HG03064 (cell line): ENCODE data around the gene TEX10.
"Not testable (repeated sequence)": the region's sequence is repeated elsewhere in the genome, so short reads cannot be mapped to it uniquely, and the experiment has no call there.

Experiments
- ATAC-seq: cut with Tn5 transposase; IDR thresholded peaks from one replicate; pipeline ENCODE4 v1.9.1; 2021; ENCODE audit warnings: low read depth; ENCODE audit not compliant: unreplicated experiment

The TEX10 gene

DNA sequence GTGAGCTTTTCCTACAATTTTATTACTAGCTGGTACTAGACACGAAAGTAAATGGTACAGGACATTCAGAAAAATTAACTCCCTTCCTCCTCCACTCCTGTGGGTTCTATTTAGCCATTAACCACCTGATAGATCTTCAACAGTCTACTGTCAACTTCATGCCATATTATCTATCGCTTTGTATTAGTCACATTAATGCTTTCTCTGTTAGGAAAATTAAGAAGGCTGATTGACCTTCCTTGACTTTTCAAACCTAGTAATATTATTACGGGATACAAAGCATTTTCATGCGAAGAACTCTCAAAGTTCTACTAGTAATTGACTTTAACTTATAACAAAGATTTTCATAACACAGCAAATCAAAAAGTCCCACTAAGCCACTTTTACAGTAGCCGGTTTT lies 1.2 kb downstream of the TEX10 start:
- no peak for ATAC-seq

DNA sequence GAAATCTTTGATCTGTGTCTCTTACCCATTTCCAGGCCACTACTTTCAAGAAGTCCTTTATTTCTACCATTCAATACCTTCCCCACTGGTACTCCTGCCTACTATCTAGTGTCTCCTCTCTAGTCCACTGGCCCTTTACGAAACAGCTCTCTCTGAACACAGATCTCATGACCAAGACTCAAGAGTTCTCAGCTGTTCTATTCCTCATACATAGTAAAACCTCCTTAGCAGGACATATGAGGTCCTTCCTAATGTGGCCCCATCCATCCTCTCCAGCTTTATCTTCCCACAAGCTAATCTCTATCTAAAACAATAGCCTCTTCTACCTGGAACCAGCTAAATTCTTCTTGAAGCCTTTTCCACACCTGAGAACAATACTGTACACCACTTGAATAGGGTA lies 2.6 kb downstream of the TEX10 start:
- no peak for ATAC-seq

GRCh38 chr9:100346836-100347235 lies 5.9 kb downstream of the TEX10 start:
- no peak for ATAC-seq

DNA sequence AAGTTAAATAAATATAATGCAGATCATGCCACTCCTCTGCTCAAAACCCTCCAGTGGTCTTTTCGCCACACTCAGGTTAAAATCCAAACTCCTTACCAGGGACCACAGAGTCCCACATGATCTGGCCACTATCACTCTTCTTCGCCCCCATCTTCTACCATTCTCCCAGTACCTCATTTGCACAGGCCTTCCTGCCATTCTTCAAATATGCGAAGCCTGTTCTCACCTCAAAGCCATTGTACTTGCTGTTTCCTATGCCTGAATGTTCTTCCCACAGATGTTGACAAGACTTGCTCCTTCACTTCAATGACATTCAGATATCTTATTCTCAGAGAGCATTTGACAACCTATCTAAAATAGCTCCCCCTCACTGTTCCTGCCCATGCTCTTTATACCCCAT lies 10.9 kb downstream of the TEX10 start:
- no peak for ATAC-seq

DNA sequence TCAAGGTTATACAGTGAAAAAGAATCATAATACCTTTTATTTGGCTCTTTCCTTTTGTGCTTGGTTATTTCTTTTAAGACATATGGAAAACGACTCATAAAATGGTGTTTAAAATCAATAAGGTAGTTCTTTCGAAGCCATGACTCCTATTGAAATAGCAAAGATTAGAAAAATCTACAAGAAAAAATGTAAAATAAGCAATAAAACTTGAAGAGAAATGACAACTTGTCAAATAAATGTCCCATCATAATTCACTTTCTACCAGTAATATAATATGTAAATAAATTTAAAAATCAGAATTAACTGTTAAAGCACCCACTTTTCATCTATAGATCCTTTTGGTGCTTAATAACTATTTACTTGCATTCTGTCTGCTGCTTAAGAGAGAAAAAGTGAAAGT lies 12.5 kb downstream of the TEX10 start:
- ATAC-seq: no peak

DNA sequence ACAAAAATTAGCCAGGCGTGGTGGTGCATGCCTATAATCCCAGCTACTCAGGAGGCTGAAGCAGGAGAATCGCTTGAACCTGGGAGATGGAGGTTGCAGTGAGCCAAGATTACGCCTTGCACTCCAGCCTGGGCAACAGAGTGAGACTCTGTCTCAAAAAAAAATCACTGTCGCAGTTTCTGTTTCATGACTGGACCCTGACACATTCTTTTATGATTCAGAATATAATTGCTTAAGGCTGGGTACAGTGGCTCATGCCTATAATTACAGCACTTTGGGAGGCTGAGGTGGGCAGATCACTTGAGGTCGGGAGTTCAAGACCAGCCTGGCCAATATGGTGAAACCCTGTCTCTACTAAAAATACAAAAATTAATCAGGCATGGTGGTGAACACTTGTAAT lies 14.0 kb downstream of the TEX10 start:
- ATAC-seq: not testable (repeated sequence)

DNA sequence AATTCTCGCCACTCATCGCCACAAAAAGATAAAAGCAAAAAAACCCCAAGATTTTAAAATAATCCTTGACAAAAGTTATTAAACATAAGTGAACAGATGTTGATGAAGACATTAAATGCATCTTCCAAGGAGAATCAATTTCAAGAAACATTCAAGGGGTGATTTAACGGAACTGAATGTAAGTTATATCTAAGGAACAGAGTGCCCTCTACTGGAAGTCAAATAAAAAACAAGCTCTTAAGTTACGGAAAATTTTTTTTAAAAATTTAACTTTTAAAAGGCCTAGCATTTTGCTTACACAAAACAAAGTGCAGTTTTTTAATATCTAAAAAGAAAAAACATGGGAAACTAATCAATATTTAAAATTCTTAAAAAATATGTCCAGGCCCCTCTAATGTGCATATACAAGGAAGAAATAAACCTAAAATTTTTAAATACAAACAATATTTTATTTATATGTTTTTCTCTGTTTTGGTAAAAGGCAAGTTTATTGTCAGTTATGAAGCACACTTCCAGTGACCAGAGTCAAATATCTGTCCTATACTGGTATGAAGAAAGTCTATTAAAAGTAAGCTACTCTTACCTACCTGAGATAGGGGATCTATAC lies 28.0 kb downstream of the TEX10 start:
- no peak for ATAC-seq

GRCh38 chr9:100322954-100323536 lies 29.7 kb downstream of the TEX10 start:
- no peak for ATAC-seq

DNA sequence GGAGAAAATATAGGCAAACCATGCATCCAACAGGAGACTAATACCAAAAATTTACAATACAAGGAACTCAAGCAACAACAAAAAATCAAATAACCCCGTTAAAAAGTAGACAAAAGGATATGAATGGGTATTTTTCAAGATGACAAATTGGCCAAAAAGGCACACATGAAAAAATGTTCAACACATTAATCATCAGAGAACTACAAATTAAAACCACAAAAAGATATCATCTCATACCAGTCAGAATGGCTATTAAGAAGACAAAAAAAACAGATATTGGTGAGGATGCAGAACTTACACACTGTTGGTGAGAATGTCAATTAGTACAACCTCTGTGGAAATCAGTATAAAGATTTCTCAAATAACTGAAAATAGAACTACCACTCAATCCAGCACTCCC lies 35.0 kb downstream of the TEX10 start:
- ATAC-seq: no peak

DNA sequence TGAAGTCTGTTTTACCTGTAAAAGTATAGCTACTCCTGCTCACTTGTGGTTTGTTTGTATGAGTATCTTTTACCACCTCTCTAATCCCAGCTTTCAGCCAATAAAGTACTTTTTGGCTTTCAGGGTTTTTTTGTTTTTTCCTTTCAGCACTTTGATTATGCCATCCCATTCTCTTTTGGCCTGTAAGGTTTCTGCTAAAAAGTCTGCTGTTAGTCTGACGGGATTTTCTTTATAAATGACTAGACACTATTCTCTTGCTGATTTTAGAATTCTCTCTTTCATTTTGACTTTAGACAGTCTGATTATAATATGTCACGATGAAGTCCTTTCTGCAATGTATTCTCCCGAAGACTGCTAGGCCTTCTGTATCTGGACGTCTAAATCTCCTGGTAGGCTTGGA lies 37.2 kb downstream of the TEX10 start:
- ATAC-seq: no peak

DNA sequence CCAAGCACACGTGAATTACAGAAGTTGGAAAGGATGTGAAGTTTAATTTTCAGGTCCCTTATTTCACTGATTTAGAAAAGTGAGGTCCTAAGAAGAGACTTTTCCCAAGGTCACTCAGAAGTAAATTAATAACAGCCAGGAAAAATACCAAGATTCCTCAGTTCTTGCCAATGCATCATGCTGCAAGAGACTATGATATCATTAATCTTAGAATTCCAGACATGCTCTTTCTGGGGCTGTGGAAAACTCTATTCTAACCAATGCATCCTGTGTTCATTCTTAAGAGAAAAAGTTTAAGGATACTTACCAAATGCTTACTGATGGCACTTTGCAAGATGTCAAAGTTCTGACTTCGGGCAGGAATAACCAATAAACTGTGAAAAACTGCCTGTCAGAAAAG lies 42.8 kb downstream of the TEX10 start:
- no peak for ATAC-seq

- no peak for ATAC-seq
These were observed 43.7 kb downstream of the TEX10 start for GRCh38 chr9:100308965-100309564.

DNA sequence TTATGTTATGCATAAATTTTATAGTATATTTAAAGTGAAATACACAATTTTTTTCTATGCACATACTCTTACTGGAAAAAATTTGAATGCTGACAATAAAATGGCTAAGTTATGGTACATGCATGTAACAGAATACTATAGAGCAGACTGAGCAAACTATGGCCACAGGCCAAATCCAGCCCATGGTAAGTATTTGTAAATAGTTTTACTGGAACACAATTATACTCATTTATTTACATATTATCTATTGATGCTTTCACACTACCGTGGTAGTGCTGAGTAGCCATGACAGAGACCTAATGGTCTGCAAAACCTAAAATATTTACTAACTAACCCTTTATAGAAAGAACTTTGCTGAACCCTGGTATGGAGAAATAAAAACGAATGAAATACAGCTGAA lies 45.7 kb downstream of the TEX10 start:
- no peak for ATAC-seq

- no peak for ATAC-seq
These were observed 46.5 kb downstream of the TEX10 start for GRCh38 chr9:100306283-100306682.

GRCh38 chr9:100303747-100304146 lies 49.0 kb downstream of the TEX10 start:
- ATAC-seq: no peak

- ATAC-seq: no peak
These were observed 54.4 kb downstream of the TEX10 start for GRCh38 chr9:100298378-100298777.

DNA sequence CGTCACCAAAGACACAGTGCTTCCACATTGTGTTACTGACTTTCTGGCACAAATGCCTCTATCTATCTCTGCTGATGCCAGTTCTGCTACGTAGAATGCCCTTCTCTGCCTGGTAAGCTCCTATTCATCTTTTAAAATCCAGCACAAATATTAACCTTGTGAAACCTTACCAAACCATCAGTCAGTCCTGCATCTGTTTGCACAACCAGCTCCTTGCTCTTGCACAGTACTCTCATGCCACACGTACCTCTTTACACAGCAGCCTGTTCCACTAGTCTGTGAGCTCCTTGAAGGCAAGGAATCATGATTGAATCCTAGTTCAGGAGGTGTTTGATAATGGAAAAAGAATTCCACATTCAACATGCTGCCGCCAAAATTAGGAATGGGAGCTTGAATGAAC lies 56.3 kb downstream of the TEX10 start:
- no peak for ATAC-seq

DNA sequence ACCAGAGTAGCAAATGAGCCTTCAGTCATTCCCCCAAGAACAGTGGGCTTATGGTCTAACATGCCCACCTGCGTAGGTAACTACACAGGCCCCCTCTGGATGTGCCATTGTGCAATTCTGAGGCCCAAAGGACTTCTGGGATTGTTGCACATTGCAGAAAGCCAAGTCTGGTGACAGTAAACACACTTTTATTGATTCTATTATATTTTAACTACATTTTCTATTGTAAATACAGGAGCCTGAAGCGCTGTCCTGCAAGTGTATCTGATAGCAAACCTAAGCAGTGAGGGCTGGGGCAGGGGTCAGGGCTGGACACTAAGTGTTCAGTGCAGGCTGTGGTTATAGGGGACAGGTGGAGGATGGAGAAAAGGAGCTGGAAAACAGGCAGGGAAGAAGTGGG lies 57.5 kb downstream of the TEX10 start:
- no peak for ATAC-seq

GRCh38 chr9:100294806-100295205 lies 57.9 kb downstream of the TEX10 start:
- no peak for ATAC-seq

GRCh38 chr9:100294341-100294740 lies 58.4 kb downstream of the TEX10 start:
- no peak for ATAC-seq

GRCh38 chr9:100292414-100292813 lies 60.3 kb downstream of the TEX10 start:
- no peak for ATAC-seq

DNA sequence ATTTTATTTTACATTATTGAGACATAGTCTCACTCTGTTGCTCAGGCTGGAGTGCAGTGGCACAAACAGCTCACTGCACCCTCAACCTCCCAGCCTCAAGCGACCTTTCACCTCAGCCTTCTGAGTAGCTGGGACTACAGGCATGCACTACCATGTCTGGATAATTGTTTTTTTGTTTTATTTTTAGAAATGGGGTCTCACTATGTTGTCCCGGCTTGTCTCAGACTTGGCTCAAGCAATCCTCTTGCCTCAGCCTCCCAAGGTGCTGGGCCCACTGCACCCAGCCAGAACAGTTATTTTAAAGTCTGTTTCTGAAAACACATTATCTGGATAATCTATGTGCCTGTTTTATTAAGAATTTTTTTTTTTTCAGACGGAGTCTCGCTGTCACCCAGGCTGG lies 62.0 kb downstream of the TEX10 start:
- no peak for ATAC-seq
